ENCODE measurements around the gene SYNC. TPM values are rescaled to one million over a fixed set of nuclear protein-coding genes. Genes with fewer than 3 reads are reported as not detected.
A peak's percentile ranks its signal among the peaks of the same experiment; 100 is the strongest.

SYNC gene
- total and polyA plus RNA-seq, 10 of the 15 experiments (the other 5 are each of a cell fraction or from before 2014, with no cell fraction given), result 0.04 to 0.12 (median 0.05) TPM; not detected in 7

DNA sequence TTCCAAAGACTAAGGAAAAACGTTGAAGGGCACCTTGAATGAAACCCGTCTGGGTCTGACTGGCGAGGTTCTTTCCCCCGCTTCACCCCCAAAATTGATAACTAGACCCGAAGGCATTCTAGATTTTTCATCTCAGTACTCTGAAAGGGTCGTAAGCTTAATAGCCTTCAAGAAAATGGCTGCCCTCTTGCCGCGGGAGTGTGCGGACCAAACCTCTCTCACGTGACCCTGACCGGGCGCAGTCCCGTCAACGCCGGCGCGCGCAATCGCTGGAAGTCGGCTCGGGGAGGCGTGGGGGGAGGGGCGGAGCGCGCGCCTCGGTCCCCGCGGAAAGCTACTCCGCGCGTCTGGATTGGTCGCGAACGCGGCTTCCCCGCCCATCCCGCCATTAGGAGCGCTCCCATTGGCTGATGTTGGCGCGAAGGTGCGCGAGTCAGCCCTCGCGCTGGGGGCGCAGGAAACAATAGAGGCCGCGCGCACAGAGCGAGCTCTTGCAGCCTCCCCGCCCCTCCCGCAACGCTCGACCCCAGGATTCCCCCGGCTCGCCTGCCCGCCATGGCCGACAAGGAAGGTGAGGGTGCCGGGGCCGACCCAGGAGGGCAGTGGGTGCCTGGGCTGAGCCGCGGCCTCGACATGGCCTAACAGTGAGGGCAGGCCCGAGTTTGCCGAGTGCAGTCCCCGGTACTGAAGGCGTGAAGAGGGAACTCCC, 51.7 kb downstream of the SYNC start, which contains the start of gene RBBP4:
RBBP4 (plus strand) TSS at position 457 of the 709 bp plus-strand sequence; CDS start at position 556, 99 bp downstream.
- ChIA-PET SMC1A (ENCODE audit: uncharacterized antibody, unreplicated experiment) (interaction anchor here (1.0 to 1.1 kb wide), 4 partner anchors 10 to 402 kb away, joined by 3 to 4 read pairs (median 3); no protein-coding TSS in a partner anchor), CTCF (interaction anchor here (0.6 to 1.3 kb wide), 2 partner anchors 31 to 131 kb away, joined by 3 to 10 read pairs; no protein-coding TSS in a partner anchor), POLR2A (interaction anchor here (0.6 to 2.0 kb wide), 7 partner anchors 21 to 408 kb away, joined by 3 to 8 read pairs (median 4); partner anchors contain the start of gene S100PBP), RAD21 (ENCODE audit: unreplicated experiment) (interaction anchor here (0.5 to 1.2 kb wide), 3 partner anchors 31 to 131 kb away, joined by 3 to 8 read pairs (median 5); no protein-coding TSS in a partner anchor)
- DNase-seq (ENCODE audit: low read depth, low spot score), result peak; percentile 91
- no peaks in the 10 kb centered on the region for H3K9me3 ChIP-seq (replicated peaks; ENCODE audit: control insufficient read depth, insufficient read depth, low read length)
- peak; percentile 92 for ATAC-seq
- peaks cover 89% of the 10 kb centered on the region for H3K79me2 ChIP-seq (ENCODE audit: control insufficient read depth, insufficient read depth, low read length)
- H3K4me3 ChIP-seq, result peak within 1 kb of the TSS; percentile 89
- peak within 1 kb of the TSS; percentile 100 for H3K9ac ChIP-seq (ENCODE audit: control insufficient read depth, insufficient read depth, low read length)
- H4K20me1 ChIP-seq (ENCODE audit: control insufficient read depth, insufficient read depth), result no peaks in the 10 kb centered on the region
- H2AFZ ChIP-seq (ENCODE audit: control insufficient read depth, low read depth, low read length), result peak within 1 kb of the TSS; percentile 97
- H3K4me2 ChIP-seq (ENCODE audit: control insufficient read depth, insufficient read depth), result peak within 1 kb of the TSS; percentile 95
- peak within 1 kb of the TSS; percentile 100 for H3K27ac ChIP-seq (ENCODE audit: control insufficient read depth, insufficient read depth)
- H3K36me3 ChIP-seq (ENCODE audit: control insufficient read depth in 2 of 2, insufficient read depth in 2 of 2, low read length in 1 of 2), result peaks cover 0 to 11% of the 10 kb centered on the region in 2 experiments; a peak in 2 of 4 replicates
- no peaks in the 10 kb centered on the region for H3K27me3 ChIP-seq (replicated peaks in 1 of 2; ENCODE audit: control insufficient read depth in 2 of 2, insufficient read depth in 2 of 2, low read length in 1 of 2)
- no TSS peak for BruUV-seq (replicated peaks)
- no peak for FAIRE-seq
- in situ Hi-C loops (cut with MboI) (no loop called here), intact Hi-C loops (cut with micrococcal nuclease; ENCODE audit: unreplicated experiment) (loop anchor here (2.0 to 5.0 kb wide), 3 partner anchors 22 to 129 kb away; partner anchors contain the start of gene ZBTB8A)
- peaks cover 3% of the 10 kb centered on the region; the same call in 1 of the 2 replicates for H3K4me1 ChIP-seq (ENCODE audit: control insufficient read depth, insufficient read depth, low read length)
- WGBS (ENCODE audit: insufficient coverage, insufficient replicate concordance, low lambda C conversion rate, missing lambda C conversion rate), result under 1% methylated on average over 67 of the region's 67 CpGs
- peak; percentile 50 for TF ChIP-seq MEF2B (IDR thresholded peaks at IDR 0.05; ENCODE audit: partially characterized antibody, poor library complexity, severe bottlenecking)
- TF ChIP-seq IKZF2 (IDR thresholded peaks at IDR 0.05), result no peak; a peak in 2 of 4 replicates
- TF ChIP-seq, protein P1, sequence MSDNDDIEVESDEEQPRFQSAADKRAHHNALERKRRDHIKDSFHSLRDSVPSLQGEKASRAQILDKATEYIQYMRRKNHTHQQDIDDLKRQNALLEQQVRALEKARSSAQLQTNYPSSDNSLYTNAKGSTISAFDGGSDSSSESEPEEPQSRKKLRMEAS (IDR thresholded peaks at IDR 0.05; ENCODE audit: low read depth, low read length), result peak; percentile 69; the same call in 1 of the 2 replicates
- TF ChIP-seq, protein P2, sequence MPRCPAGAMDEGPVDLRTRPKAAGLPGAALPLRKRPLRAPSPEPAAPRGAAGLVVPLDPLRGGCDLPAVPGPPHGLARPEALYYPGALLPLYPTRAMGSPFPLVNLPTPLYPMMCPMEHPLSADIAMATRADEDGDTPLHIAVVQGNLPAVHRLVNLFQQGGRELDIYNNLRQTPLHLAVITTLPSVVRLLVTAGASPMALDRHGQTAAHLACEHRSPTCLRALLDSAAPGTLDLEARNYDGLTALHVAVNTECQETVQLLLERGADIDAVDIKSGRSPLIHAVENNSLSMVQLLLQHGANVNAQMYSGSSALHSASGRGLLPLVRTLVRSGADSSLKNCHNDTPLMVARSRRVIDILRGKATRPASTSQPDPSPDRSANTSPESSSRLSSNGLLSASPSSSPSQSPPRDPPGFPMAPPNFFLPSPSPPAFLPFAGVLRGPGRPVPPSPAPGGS (IDR thresholded peaks at IDR 0.05; ENCODE audit: borderline replicate concordance, insufficient read depth, low read depth, low read length, poor library complexity, severe bottlenecking), result no peak
- TF ChIP-seq, protein P3, sequence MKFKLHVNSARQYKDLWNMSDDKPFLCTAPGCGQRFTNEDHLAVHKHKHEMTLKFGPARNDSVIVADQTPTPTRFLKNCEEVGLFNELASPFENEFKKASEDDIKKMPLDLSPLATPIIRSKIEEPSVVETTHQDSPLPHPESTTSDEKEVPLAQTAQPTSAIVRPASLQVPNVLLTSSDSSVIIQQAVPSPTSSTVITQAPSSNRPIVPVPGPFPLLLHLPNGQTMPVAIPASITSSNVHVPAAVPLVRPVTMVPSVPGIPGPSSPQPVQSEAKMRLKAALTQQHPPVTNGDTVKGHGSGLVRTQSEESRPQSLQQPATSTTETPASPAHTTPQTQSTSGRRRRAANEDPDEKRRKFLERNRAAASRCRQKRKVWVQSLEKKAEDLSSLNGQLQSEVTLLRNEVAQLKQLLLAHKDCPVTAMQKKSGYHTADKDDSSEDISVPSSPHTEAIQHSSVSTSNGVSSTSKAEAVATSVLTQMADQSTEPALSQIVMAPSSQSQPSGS (IDR thresholded peaks at IDR 0.05; ENCODE audit: low read length), result no peak
- peak; percentile 42 for TF ChIP-seq NRF1 (conservative IDR thresholded peaks at IDR 0.05; ENCODE audit: low read depth, low read length)
- peak; percentile 20; the same call in 1 of the 2 replicates for TF ChIP-seq RFX5 (IDR thresholded peaks at IDR 0.05; ENCODE audit: low read depth, low read length)
- TF ChIP-seq, protein P4, sequence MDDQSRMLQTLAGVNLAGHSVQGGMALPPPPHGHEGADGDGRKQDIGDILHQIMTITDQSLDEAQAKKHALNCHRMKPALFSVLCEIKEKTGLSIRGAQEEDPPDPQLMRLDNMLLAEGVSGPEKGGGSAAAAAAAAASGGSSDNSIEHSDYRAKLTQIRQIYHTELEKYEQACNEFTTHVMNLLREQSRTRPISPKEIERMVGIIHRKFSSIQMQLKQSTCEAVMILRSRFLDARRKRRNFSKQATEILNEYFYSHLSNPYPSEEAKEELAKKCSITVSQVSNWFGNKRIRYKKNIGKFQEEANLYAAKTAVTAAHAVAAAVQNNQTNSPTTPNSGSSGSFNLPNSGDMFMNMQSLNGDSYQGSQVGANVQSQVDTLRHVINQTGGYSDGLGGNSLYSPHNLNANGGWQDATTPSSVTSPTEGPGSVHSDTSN (IDR thresholded peaks at IDR 0.05; ENCODE audit: insufficient replicate concordance, low read depth, low read length), result no peak
- no peak for TF ChIP-seq SMC3 (IDR thresholded peaks at IDR 0.05; ENCODE audit: borderline replicate concordance, low read length)
- TF ChIP-seq, protein P5, sequence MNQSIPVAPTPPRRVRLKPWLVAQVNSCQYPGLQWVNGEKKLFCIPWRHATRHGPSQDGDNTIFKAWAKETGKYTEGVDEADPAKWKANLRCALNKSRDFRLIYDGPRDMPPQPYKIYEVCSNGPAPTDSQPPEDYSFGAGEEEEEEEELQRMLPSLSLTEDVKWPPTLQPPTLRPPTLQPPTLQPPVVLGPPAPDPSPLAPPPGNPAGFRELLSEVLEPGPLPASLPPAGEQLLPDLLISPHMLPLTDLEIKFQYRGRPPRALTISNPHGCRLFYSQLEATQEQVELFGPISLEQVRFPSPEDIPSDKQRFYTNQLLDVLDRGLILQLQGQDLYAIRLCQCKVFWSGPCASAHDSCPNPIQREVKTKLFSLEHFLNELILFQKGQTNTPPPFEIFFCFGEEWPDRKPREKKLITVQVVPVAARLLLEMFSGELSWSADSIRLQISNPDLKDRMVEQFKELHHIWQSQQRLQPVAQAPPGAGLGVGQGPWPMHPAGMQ (IDR thresholded peaks at IDR 0.05; ENCODE audit: borderline replicate concordance), result 0 out of 2 replicates have a peak, but pooled peaks have one; percentile 10
- TF ChIP-seq HDAC2 (IDR thresholded peaks at IDR 0.05), result no peak
- TF ChIP-seq POU2F2 (IDR thresholded peaks at IDR 0.05; ENCODE audit: borderline replicate concordance, low read depth, low read length), result no peak; the same call in 2 of the 3 replicates
- TF ChIP-seq, protein P6, sequence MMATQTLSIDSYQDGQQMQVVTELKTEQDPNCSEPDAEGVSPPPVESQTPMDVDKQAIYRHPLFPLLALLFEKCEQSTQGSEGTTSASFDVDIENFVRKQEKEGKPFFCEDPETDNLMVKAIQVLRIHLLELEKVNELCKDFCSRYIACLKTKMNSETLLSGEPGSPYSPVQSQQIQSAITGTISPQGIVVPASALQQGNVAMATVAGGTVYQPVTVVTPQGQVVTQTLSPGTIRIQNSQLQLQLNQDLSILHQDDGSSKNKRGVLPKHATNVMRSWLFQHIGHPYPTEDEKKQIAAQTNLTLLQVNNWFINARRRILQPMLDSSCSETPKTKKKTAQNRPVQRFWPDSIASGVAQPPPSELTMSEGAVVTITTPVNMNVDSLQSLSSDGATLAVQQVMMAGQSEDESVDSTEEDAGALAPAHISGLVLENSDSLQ (IDR thresholded peaks at IDR 0.05), result peak; percentile 54; the same call in 1 of the 2 replicates

All from GM12878 (cell line).